Hematopoietic multipotent progenitor cell treated with erythropoietin and hydrocortisone succinate and interleukin-3 and kit ligand, for 15 days (in vitro differentiated cells): ENCODE results near the gene PRTN3.
"Not testable (repeated sequence)": the region's sequence is repeated elsewhere in the genome, so short reads cannot be mapped to it uniquely, and the experiment has no call there.

Source experiments
- DNase-seq: peaks from one replicate; pipeline ENCODE4 v3.0.0-alpha.2; 2015; ENCODE audit warnings: low spot score

The PRTN3 gene

GRCh38 chr19:815775-816499 is 24.9 kb upstream of the PRTN3 start:
- no peak for DNase-seq

GRCh38 chr19:816500-816857 is 24.3 kb upstream of the PRTN3 start:
- no peak for DNase-seq

GRCh38 chr19:820212-820611 is 20.6 kb upstream of the PRTN3 start:
- DNase-seq: not testable (repeated sequence)

- no peak for DNase-seq
Observed at GRCh38 chr19:821231-821824, 19.5 kb upstream of the PRTN3 start.

- no peak for DNase-seq
Observed at GRCh38 chr19:821825-822503, 18.8 kb upstream of the PRTN3 start, which contains the start of gene PLPPR3. TSS of gene PLPPR3 (minus strand) at chr19:821955. CDS start at chr19:821559, 396 bp downstream.

DNA sequence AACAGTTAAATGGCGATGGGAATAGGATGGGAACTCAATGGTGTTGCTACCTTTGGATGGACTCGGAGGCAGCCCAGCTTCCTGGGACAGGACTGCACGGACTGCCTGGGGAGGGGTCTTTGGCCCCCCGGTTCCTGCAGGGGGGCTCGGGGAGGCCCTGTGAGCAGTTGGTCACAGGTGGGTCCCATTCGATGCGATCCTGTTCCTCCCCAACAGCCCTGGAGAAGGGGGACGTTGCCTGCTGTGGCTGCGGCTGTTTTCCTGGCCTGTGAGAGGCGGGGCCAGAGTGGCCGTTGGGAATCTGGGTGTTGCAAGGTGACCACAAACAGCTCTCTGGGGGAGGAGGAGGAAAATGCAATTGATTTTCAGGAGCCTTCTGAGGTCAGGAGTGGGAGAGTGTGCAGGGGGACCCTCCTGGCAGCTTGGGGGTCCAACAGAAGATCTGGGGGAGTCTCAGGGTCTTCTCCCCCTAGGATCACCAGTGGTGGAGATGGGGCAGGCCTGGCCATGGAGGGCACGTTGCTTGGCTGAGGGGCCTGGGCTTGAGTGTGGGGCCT is 17.2 kb upstream of the PRTN3 start:
- DNase-seq: no peak

GRCh38 chr19:824885-825284 is 15.9 kb upstream of the PRTN3 start:
- DNase-seq: no peak

GRCh38 chr19:825897-826644 is 14.7 kb upstream of the PRTN3 start:
- no peak for DNase-seq

GRCh38 chr19:827314-827709 is 13.5 kb upstream of the PRTN3 start:
- DNase-seq: no peak

DNA sequence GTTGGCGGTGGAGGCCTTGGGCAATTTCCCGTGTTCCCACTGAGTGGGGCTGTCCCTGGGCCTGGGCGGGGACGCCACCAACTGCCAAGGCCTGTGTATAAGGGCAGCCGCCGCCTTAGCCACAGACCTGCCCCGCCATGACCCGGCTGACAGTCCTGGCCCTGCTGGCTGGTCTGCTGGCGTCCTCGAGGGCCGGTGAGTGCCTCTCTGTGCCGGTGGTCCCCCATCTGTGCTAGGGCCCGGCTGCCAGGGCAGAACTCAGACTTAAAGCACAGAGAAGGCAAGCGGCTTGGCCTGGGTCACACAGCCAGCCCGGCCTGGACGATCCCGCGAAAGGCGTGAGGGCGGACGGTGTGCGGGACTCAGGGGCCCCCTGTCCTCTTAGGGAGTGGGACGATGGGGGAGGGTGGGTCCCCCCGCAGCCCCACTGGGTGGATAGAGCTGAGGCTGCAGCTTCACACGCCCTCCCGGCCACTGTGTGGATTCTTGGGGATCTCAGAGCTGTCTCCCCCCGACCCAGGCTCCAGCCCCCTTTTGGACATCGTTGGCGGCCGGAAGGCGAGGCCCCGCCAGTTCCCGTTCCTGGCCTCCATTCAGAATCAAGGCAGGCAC is 13.0 kb upstream of the PRTN3 start, which contains the start of gene AZU1:
Gene AZU1, plus strand, starts transcription at position 128 of the 612 bp plus-strand sequence. Its CDS starts 10 bp downstream, at position 138.
- no peak for DNase-seq

GRCh38 chr19:829129-829758 is 11.6 kb upstream of the PRTN3 start:
- no peak for DNase-seq

GRCh38 chr19:831407-832369 is 9.1 kb upstream of the PRTN3 start:
- DNase-seq: no peak

GRCh38 chr19:834216-834615 is 6.6 kb upstream of the PRTN3 start:
- no peak for DNase-seq

GRCh38 chr19:835210-835810 is 5.5 kb upstream of the PRTN3 start:
- DNase-seq: no peak

DNA sequence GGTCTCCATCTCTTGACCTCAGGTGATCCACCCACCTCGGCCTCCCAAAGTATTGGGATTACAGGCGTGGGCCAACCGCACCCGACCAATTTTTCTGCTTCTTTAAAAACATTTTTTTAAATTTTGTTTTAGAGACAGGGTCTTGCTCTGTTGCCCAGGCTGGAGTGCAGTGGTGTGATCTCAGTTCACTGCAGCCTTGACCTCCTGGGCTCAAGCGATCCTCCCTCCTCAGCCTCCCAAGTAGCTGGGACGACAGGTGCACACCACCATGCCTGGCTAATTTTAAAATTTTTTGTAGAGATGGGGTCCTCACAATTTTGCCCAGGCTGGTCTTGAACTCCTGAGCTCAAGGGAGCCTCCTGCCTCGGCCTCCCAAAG is 2.0 kb downstream of the PRTN3 start:
- DNase-seq: not testable (repeated sequence)

DNA sequence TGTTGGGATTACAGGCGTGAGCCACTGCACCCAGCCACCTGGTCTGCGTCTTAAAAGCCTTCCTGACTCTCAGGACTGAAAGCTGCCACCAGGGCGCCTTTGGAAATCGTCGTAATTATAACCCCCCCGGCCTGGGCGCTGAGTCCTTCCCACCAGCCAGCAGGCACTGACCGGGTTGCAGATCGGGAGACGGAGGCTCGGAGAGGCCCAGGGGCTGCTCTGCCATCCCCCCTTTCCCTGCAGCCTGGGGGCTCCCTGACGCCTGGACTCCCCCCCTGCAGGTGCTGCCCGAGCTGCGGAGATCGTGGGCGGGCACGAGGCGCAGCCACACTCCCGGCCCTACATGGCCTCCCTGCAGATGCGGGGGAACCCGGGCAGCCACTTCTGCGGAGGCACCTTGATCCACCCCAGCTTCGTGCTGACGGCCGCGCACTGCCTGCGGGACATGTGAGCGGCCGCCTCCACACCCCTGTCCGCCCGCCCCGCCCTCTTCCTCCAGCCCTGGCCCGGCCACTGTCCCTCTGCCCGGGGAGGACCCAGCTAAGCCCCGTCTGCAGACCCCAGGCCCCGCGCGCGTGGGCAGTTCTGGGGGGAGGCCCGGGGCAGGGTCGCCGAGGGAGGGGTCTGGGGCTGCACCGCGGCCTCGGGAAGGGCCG is 2.5 kb downstream of the PRTN3 start:
- no peak for DNase-seq

DNA sequence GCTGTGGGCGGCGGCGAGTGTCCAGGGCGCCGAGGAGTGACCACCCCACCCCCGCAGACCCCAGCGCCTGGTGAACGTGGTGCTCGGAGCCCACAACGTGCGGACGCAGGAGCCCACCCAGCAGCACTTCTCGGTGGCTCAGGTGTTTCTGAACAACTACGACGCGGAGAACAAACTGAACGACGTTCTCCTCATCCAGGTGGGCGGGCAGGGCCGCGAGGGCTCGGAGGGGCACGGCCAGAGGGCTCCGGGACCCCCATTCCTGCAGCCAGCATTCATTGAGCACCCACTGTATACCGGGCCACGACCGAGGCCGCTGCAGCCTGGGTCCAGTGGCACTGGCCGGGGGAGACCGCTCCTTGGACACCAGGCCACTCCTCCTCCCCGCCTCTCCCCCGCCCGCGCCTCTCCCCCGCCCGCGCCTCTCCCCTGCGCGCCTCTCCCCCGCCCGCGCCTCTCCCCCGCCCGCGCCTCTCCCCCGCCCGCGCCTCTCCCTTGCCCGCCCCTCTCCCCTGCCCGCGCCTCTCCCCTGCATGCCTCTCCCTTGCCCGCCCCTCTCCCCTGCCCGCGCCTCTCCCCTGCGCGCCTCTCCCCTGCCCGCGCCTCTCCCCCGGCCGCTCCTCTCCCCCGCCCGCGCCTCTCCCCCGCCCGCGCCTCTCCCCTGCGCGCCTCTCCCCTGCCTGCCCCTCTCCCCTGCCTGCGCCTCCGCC is 3.2 kb downstream of the PRTN3 start:
- no peak for DNase-seq

- no peak for DNase-seq
Observed at GRCh38 chr19:844546-844971, 3.8 kb downstream of the PRTN3 start.
